Hypothalamus (tissue), 51 donors: ENCODE data around the gene HOXB2.
"Not testable (repeated sequence)": the region's sequence is repeated elsewhere in the genome, so short reads cannot be mapped to it uniquely, and the experiment has no call there.

Experiments
- DNase-seq, 51 donors: peaks; one replicate each; lab custom pipeline; 2025; lab: John Stamatoyannopoulos, UW

The HOXB2 gene

GRCh38 chr17:48544349-48545021 is 424 bp downstream of the HOXB2 start:
- DNase-seq = no peak

DNA sequence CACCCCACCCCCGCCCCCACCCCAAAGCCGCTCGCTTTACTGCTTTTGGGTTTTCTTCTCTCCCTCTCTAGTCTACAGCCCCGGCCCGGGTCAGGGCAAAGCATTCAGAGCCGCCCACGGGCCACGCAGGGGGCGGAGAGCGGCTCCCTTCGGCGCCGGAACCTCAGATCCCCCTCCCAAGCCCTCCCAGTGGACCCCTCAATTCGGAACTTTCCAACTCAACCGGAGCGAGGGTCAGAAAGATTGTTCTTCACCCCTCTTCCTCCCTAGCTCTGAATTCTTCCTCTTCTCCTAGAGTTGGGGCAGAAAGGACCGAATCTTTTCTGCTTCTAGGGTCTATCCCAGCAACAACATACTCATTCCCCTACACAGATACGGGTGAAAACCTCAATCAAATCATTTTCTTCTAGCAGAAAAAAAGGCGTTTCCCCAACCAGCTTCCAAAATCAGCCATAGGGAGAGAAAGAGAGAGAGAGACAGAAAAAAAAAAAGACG is 1.0 kb downstream of the HOXB2 start:
- DNase-seq = no peak

- no peak for DNase-seq
Measured at GRCh38 chr17:48543107-48543853, 1.6 kb downstream of the HOXB2 start.

- no peak for DNase-seq
Measured at GRCh38 chr17:48542698-48543106, 2.2 kb downstream of the HOXB2 start.

GRCh38 chr17:48542114-48542656 is 2.7 kb downstream of the HOXB2 start:
- DNase-seq = no peak

GRCh38 chr17:48541577-48542113 is 3.3 kb downstream of the HOXB2 start:
- no peak for DNase-seq

- no peak for DNase-seq
Measured at GRCh38 chr17:48541036-48541576, 3.8 kb downstream of the HOXB2 start.

GRCh38 chr17:48540213-48540612 is 4.7 kb downstream of the HOXB2 start:
- no peak for DNase-seq

- DNase-seq = no peak
Measured at GRCh38 chr17:48539177-48539576, 5.7 kb downstream of the HOXB2 start.

- DNase-seq = no peak
Measured at GRCh38 chr17:48537316-48537715, 7.6 kb downstream of the HOXB2 start.

DNA sequence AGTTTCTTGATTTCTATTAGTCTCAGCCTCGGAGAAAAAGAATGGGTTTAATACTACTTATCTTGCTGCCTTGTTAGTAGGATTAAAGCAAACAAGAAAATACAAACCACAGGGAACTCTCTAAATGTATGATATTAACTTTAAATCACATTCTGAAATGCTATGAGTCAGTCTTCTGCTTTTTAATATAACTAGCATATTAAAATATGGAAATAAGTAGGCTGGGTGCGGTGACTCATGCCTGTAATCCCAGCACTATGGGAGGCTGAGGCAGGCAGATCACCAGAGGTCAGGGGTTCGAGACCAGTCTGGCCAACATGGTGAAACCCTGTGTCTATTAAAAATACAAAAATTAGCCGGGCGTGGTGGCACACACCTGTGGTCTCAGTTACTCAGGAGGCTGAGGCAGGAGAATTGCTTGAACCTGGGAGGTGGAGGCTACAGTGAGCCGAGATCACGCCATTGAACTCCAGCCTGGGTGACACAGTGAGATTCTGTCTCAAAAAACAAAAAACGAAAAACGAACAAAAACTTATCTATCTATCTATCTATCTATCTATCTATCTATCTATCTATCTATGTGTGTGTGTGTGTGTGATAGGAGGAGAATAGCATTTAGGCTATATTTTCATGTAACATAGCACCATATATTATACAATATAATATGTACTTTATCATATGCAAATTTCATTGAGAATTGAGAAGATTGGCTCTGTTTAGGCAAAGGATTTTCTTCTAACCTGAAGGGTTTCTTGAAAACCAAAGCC is 8.9 kb downstream of the HOXB2 start:
- DNase-seq = not testable (repeated sequence)

DNA sequence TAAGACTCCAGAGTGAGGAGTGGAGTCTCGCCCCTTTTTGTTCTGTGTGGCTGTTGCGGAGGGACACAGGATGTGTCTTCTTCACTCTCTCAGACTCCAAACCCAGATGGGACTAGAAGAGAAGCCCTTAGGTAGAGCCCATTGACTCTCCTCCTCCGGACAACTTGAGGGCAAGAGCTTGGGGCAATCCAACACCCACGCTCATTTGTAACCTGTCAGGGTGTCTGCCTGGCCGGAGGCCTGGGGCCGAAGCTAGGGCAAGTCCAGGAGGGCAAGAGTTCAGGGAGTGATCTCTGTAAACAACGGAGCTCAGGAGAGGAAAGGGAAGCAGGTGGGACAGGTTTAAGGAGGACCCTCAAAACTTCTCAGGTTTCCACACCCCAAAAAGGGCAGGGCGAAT is 12.6 kb downstream of the HOXB2 start:
- no peak for DNase-seq

DNA sequence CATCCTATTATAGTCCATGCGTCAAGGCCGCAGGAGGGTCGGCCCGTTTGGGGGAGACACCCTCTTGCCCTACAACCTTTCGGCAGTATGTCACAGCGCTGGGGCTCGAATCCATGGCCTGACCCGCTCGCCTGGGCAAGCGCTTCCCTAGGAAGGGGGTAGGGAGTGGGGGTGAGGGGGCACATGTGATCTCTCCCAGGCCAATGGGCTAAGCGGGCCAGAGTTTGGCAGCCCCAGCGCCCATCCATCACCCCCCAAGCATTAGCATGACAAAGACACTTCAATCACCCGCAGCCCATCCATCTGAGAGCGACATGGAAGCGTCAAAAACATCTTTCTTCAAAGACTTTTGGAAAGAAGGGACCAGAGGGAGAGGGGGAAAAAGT is 14.0 kb downstream of the HOXB2 start, which contains the start of gene HOXB1:
TSS of gene HOXB1 (minus strand) at position 125 of the 386 bp plus-strand sequence. CDS start at position 18, 107 bp downstream.
- no peak for DNase-seq

DNA sequence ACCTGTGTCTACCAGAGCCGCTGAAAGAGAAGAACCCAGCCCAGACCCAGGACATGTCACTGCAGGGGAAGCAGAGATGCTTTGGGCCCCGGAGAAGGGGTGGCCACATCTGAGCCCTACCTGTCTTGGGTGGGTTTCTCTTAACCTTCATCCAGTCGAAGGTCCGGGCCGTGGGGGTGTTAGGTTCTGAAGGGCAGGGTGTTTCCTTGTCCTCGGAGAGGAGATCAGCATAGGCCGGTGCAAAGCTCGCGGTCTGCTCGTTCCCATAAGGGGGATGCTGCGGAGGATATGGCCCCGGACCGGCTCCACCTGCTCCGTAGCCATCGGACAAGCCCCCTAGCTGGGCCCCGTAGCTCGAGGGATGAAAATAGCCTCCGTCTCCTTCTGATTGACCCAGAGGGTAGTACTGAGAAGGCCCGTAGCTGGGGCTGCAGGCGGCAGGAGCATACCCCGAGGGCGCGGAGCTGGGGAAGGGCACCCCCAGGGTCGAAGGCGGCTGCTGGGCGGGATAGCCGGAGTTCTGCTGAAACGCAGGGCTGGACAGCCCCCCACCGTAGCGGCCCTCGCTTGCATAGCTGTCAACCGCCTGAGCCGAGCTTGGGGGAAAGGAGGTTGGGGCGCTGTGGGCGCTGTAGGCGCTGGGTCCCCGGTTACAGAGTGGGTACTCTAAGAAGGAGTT is 14.6 kb downstream of the HOXB2 start:
- no peak for DNase-seq

GRCh38 chr17:48529683-48530009 is 15.3 kb downstream of the HOXB2 start:
- no peak for DNase-seq

DNA sequence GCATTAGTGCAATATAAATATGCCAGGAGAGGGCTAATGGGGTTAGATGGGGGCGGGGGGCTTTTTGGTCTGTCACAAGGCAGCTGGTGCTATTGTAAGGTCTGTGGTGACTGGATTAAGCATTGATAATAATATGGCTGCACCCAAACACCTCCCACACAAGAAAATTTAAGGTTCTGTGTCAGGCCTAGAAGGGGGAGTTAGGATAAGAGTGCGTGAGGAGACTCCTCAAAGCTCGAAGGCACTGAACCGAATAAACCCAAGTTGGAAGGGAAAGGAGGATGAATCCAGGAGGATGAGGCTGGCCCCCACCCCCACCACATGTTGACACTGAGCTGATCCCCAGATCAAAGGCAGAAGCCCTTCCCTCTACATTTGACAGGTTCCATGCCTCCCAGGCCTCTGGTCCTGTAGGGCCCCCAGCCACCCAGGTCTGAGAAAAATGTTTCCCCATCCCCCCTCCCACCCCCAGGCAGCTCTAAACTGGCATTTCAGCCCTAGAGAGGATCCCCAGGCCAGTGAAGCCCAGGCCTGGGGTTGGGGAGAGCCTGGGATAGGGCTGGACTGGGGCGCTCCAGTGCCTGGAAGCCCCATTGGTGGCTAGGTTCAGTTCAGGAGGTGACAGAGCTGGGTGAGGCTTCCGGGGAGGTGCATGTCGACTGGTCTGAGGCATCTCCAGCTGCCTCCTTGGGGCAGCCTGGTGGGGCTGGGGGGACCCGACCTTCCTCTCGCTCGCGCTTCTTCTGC is 15.8 kb downstream of the HOXB2 start:
- DNase-seq = no peak

- no peak for DNase-seq
Measured at GRCh38 chr17:48528153-48528935, 16.6 kb downstream of the HOXB2 start.

- DNase-seq = no peak
Measured at GRCh38 chr17:48527547-48527932, 17.4 kb downstream of the HOXB2 start.
